ENCODE measurements around the gene HNRNPUL2.

DNA sequence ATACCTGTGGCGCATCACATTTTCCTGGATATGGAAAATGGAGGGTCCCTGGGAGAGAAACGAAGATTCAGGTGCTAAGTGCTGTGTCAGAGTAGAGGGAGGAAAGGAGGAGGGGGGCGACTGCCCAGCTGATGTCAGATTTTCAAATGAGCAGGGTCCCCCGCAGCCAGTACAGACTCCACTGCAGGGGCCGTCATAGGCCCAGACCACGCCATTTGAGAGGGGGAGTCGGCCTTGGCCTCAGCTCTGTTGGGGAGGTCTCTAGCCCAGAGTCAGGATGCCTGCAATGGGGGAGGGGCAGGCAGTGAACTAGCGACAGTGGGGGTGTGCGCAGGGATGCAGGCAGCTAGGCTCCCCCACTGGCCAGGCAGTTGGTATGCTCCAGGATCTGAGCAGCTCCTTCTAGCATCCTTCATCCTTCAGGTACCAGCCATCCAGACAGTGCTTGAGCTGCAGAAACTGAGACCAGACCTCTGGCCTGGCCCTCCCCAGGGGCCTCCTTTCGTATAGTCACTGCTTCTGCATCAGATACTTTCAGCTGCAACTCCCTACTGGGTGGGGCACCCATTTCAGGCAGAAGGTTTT lies 19.9 kb downstream of the HNRNPUL2 start, which contains the start of the genes BSCL2 and GNG3:
- no peak for TF ChIP-seq POLR2A (IDR thresholded peaks at IDR 0.05)
- TF ChIP-seq, protein P1, sequence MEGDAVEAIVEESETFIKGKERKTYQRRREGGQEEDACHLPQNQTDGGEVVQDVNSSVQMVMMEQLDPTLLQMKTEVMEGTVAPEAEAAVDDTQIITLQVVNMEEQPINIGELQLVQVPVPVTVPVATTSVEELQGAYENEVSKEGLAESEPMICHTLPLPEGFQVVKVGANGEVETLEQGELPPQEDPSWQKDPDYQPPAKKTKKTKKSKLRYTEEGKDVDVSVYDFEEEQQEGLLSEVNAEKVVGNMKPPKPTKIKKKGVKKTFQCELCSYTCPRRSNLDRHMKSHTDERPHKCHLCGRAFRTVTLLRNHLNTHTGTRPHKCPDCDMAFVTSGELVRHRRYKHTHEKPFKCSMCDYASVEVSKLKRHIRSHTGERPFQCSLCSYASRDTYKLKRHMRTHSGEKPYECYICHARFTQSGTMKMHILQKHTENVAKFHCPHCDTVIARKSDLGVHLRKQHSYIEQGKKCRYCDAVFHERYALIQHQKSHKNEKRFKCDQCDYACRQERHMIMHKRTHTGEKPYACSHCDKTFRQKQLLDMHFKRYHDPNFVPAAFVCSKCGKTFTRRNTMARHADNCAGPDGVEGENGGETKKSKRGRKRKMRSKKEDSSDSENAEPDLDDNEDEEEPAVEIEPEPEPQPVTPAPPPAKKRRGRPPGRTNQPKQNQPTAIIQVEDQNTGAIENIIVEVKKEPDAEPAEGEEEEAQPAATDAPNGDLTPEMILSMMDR (IDR thresholded peaks at IDR 0.05): no peak

Data from gastroesophageal sphincter (tissue), 3 donors.